ENCODE results near the gene HIGD1C. TPM values are rescaled to one million over a fixed set of nuclear protein-coding genes. Genes with fewer than 3 reads are reported as not detected.

HIGD1C gene
- total RNA-seq, 1 experiment from 2014 or later: not detected

GRCh38 chr12:50916292-50916691 lies 36.1 kb upstream of the HIGD1C start:
- POLR2A ChIA-PET: interaction anchor here (0.6 kb wide), 2 partner anchors 395 to 787 kb away, joined by 3 to 5 read pairs; no protein-coding TSS in a partner anchor
- Mint-ChIP-seq H3K36me3 (peaks cover 70% of the 10 kb centered on the region), H3K4me3 (no peak overlapping the region), H3K27me3 (ENCODE audit: low read depth) (no peaks in the 10 kb centered on the region; the same call in 1 of the 2 replicates), H3K4me1 (peaks cover 12% of the 10 kb centered on the region), H3K9me3 (peaks cover 80% of the 10 kb centered on the region), H3K27ac (no peak overlapping the region)
- no peak for TF ChIP-seq ATF6 (CRISPR knock-in tag; IDR thresholded peaks at IDR 0.05)
- TF ChIP-seq ERG (CRISPR knock-in tag; IDR thresholded peaks at IDR 0.05): no peak
- TF ChIP-seq E2F5 (CRISPR knock-in tag; IDR thresholded peaks at IDR 0.05): no peak
- TF ChIP-seq ZNF396 (CRISPR knock-in tag; IDR thresholded peaks at IDR 0.05; ENCODE audit: borderline replicate concordance): no peak
- no peak for TF ChIP-seq FOXJ3 (CRISPR knock-in tag; IDR thresholded peaks at IDR 0.05; ENCODE audit: borderline replicate concordance)
- TF ChIP-seq RELA (CRISPR knock-in tag; IDR thresholded peaks at IDR 0.05; ENCODE audit: borderline replicate concordance): no peak
- no peak for TF ChIP-seq PRRX2 (CRISPR knock-in tag; IDR thresholded peaks at IDR 0.05)
- no peak for TF ChIP-seq IRF2 (CRISPR knock-in tag; IDR thresholded peaks at IDR 0.05; ENCODE audit: borderline replicate concordance, low read depth)
- TF ChIP-seq SOX15 (CRISPR knock-in tag; IDR thresholded peaks at IDR 0.05): no peak
- TF ChIP-seq CBFB (CRISPR knock-in tag; IDR thresholded peaks at IDR 0.05; ENCODE audit: low read depth): no peak
- no peak for TF ChIP-seq NFATC4 (CRISPR knock-in tag; IDR thresholded peaks at IDR 0.05)
- no peak for TF ChIP-seq ZNF416 (CRISPR knock-in tag; IDR thresholded peaks at IDR 0.05)
- no peak for TF ChIP-seq FOXP4 (CRISPR knock-in tag; IDR thresholded peaks at IDR 0.05)
- TF ChIP-seq FOXK1 (CRISPR knock-in tag; IDR thresholded peaks at IDR 0.05): no peak
- no peak for TF ChIP-seq MAX (CRISPR knock-in tag; IDR thresholded peaks at IDR 0.05)
- TF ChIP-seq ZBTB43 (CRISPR knock-in tag; IDR thresholded peaks at IDR 0.05): no peak
- no peak for ATAC-seq
- DNase-seq (ENCODE audit: low spot score): no peak
- CTCF ChIA-PET: no interaction called here

- no peaks in the 10 kb centered on the region; the same call in 1 of the 2 replicates for H3K27me3 Mint-ChIP-seq (ENCODE audit: low read depth)
- TF ChIP-seq NFE2L1 (CRISPR knock-in tag; IDR thresholded peaks at IDR 0.05): no peak
- CTCF ChIA-PET: no interaction called here
- DNase-seq (ENCODE audit: low spot score) (no peak), ATAC-seq (no peak)
- no peak overlapping the region for H3K27ac Mint-ChIP-seq
- POLR2A ChIA-PET: interaction anchor here (1.2 kb wide), 1 partner anchor 8 kb away, joined by 4 read pairs; no protein-coding TSS in a partner anchor
- peaks cover 55% of the 10 kb centered on the region for H3K9me3 Mint-ChIP-seq
- peaks cover 21% of the 10 kb centered on the region for H3K4me1 Mint-ChIP-seq
- no peak overlapping the region for H3K4me3 Mint-ChIP-seq
- peaks cover 45% of the 10 kb centered on the region for H3K36me3 Mint-ChIP-seq
Observed at GRCh38 chr12:50918584-50919316, 33.6 kb upstream of the HIGD1C start.

Measured in WTC11 (cell line).